Aorta (tissue), 5 donors: ENCODE measurements around the gene FAM117B. TPM values are rescaled to one million over a fixed set of nuclear protein-coding genes. Genes with fewer than 3 reads are reported as not detected.
"Not testable (repeated sequence)": the region's sequence is repeated elsewhere in the genome, so short reads cannot be mapped to it uniquely, and the experiment has no call there.

ENCODE experiments used
- ATAC-seq: fragments of 200-7000 bp; cut with Tn5 transposase; one replicate; pipeline ENCODE4 v1.9.1; 2022; ENCODE audit warnings: moderate library complexity; ENCODE audit not compliant: low FRiP score
- DNase-seq, 2 donors: peaks; one replicate each; pipeline ENCODE4 v3.0.0-alpha.2; 2020
- H3K27ac ChIP-seq, 2 donors: one replicate each; pipeline ENCODE4 v1.5.1; 2013; ENCODE audit warnings: low read length in 2 of 2, mild to moderate bottlenecking in 2 of 2, moderate library complexity in 2 of 2, control low read depth in 1 of 2, inconsistent platforms in 1 of 2, low read depth in 1 of 2
- H3K27me3 ChIP-seq, 2 donors: one replicate each; pipeline ENCODE4 v1.6.1; 2013; ENCODE audit warnings: control low read depth in 1 of 2, low read length in 1 of 2, mild to moderate bottlenecking in 1 of 2, moderate library complexity in 1 of 2; ENCODE audit not compliant: insufficient read depth in 2 of 2, control insufficient read depth in 1 of 2
- H3K36me3 ChIP-seq, 2 donors: one replicate each; pipeline ENCODE4 v1.6.1; 2013; ENCODE audit warnings: control low read depth in 1 of 2, low read length in 1 of 2, mild to moderate bottlenecking in 1 of 2; ENCODE audit not compliant: insufficient read depth in 2 of 2, control insufficient read depth in 1 of 2
- H3K4me1 ChIP-seq, 2 donors: one replicate each; pipeline ENCODE4 v1.6.1; 2013; ENCODE audit warnings: low read length in 2 of 2, control low read depth in 1 of 2, mild to moderate bottlenecking in 1 of 2, moderate library complexity in 1 of 2; ENCODE audit not compliant: insufficient read depth in 2 of 2, control insufficient read depth in 1 of 2
- H3K4me3 ChIP-seq, 2 donors: one replicate each; pipeline ENCODE4 v1.5.1; 2013; ENCODE audit warnings: low read length in 2 of 2, control low read depth in 1 of 2, mild to moderate bottlenecking in 1 of 2
- H3K9me3 ChIP-seq: one replicate; pipeline ENCODE4 v1.6.1; 2013; ENCODE audit warnings: mild to moderate bottlenecking, low read length; ENCODE audit not compliant: control insufficient read depth
- WGBS, 2 donors: extraction: QIAGEN DNeasy Blood & Tissue Kit; methylation state at CpG; one replicate each; pipeline ENCODE4 v1.1.7; 2013; 5-methylcytosine and 5-hydroxymethylcytosine counted together
- intact Hi-C, 2 donors: fragments of 100-400 bp; cut with DNase I; formaldehyde crosslinking; loops; one replicate each; pipeline versions ENCODE4 v1.14.2 to v1.15.0; 2022
- polyA plus RNA-seq, 2 donors: library from polyadenylated mRNA; stranded (reverse); fragments of 200-250 nt; gene quantifications; one replicate each; pipeline ENCODE4 v1.2.3, GENCODE V29; 2013
- total RNA-seq, 2 donors: library from RNA; stranded (reverse); fragmentation: NEBNext Ultra II Directional; extraction: Animal tissue kit (Norgen Biotek cat#: 25700); gene quantifications; one replicate each; pipeline ENCODE4 v1.2.1, GENCODE V29; 2021
- donor health status: healthy with polysubstance abuse.
- donor health status: Bipolar disorder and iron deficiency.
- donor health status: DM: no; HTN: no; CAD: no.
- donor health status: DM: no; HTN: no; CAD: no.
- donor health status: DM: yes; HTN: yes; CAD: no.

Gene FAM117B
- total and polyA plus RNA-seq, 4 donors = 2.5 to 8.4 (median 3.4) TPM

DNA sequence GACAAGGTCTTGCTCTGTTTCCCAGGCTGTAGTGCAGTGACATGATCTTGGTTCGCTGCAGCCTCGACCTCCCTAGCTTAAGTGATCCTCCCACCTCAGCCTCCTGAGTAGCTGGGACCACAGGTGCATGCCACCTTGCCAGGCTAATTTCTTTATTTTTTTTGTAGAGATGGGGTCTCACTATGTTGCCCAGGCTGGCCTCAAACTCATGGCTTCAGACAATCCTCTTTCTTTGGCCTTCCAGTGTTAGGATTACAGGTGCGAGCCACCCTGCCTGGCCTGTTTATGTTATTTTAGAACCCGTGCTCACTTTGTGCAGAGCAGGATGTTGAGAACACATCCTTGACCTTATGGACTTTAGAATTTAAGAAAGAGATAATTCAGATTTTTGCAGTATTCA is 17.4 kb downstream of the FAM117B start:
- no peak for ATAC-seq
- H3K4me1 ChIP-seq = no peaks in the 10 kb centered on the region
- H3K27me3 ChIP-seq = no peaks in the 10 kb centered on the region
- no peaks in the 10 kb centered on the region for H3K9me3 ChIP-seq
- no peaks in the 10 kb centered on the region for H3K36me3 ChIP-seq
- 93 to 95% methylated on average over 4 of the region's 4 CpGs for WGBS, 2 donors
- no peak overlapping the region for H3K27ac ChIP-seq
- no peak overlapping the region for H3K4me3 ChIP-seq
- intact Hi-C loops = no loop called here
- DNase-seq = no peak

GRCh38 chr2:202653890-202654289 is 19.1 kb downstream of the FAM117B start:
- ATAC-seq = no peak
- Histone ChIP-seq H3K4me3 (no peak overlapping the region), H3K4me1 (no peaks in the 10 kb centered on the region), H3K36me3 (no peaks in the 10 kb centered on the region), H3K9me3 (no peaks in the 10 kb centered on the region), H3K27ac (no peak overlapping the region), H3K27me3 (no peaks in the 10 kb centered on the region)
- WGBS, 2 donors = 79 to 81% methylated on average over 4 of the region's 4 CpGs
- intact Hi-C loops = no loop called here
- no peak for DNase-seq

- H3K36me3 ChIP-seq = no peaks in the 10 kb centered on the region
- intact Hi-C loops = no loop called here
- no peak for DNase-seq
Observed at GRCh38 chr2:202657876-202658275, 23.1 kb downstream of the FAM117B start.

GRCh38 chr2:202660796-202661195 is 26.0 kb downstream of the FAM117B start:
- no peak for ATAC-seq
- DNase-seq = no peak
- intact Hi-C loops = no loop called here
- Histone ChIP-seq H3K27ac (no peak overlapping the region), H3K4me3 (no peak overlapping the region), H3K9me3 (peaks cover 1% of the 10 kb centered on the region), H3K4me1 (peaks cover 0 to 6% of the 10 kb centered on the region in 2 donors), H3K27me3 (no peaks in the 10 kb centered on the region), H3K36me3 (no peaks in the 10 kb centered on the region)
- 73 to 79% methylated on average over 2 of the region's 2 CpGs for WGBS, 2 donors

More at GRCh38 chr2:202657876-202658275, 23.1 kb downstream of the FAM117B start:
- no peak for ATAC-seq
- no peak overlapping the region for H3K27ac ChIP-seq
- H3K4me3 ChIP-seq = no peak overlapping the region
- peaks cover 1% of the 10 kb centered on the region for H3K9me3 ChIP-seq
- peaks cover 0 to 2% of the 10 kb centered on the region in 2 donors for H3K4me1 ChIP-seq
- H3K27me3 ChIP-seq = no peaks in the 10 kb centered on the region

DNA sequence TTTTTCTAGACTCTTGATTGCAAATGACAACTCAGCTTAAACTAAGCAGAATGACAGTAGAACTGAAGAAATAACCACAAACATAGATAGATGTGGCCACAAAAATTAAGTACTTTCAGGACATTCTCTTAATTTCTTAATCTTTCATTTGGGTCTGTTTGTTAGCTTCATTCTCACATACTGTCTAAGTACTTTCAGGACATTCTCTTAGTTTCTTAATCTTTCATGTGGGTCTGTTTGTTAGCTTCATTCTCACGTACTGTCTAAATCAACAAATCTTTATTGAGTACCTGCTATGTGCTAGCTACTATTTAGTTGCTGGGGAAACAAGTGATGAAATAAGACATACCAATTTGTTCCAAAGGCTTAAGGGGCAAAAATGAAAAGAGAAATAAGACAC is 35.1 kb downstream of the FAM117B start:
- no peak for ATAC-seq
- WGBS, 2 donors = 90 to 95% methylated on average over 1 of the region's 1 CpG
- intact Hi-C loops = no loop called here

GRCh38 chr2:202671317-202672035 is 36.7 kb downstream of the FAM117B start:
- ATAC-seq (peak; percentile 57), DNase-seq (no peak)
- no peaks in the 10 kb centered on the region for H3K4me1 ChIP-seq
- no peak overlapping the region for H3K4me3 ChIP-seq
- no peak overlapping the region for H3K27ac ChIP-seq
- intact Hi-C loops = no loop called here
- H3K9me3 ChIP-seq = no peaks in the 10 kb centered on the region
- WGBS, 2 donors = 76 to 80% methylated on average over 3 of the region's 3 CpGs
- H3K36me3 ChIP-seq = no peaks in the 10 kb centered on the region
- no peaks in the 10 kb centered on the region for H3K27me3 ChIP-seq

More for the DNA sequence above, 35.1 kb downstream of the FAM117B start:
- DNase-seq = no peak
- H3K4me1 ChIP-seq = peaks cover 0 to 3% of the 10 kb centered on the region in 2 donors
- H3K27ac ChIP-seq = no peak overlapping the region
- H3K9me3 ChIP-seq = no peaks in the 10 kb centered on the region
- H3K27me3 ChIP-seq = no peaks in the 10 kb centered on the region
- H3K4me3 ChIP-seq = no peak overlapping the region
- H3K36me3 ChIP-seq = no peaks in the 10 kb centered on the region

- WGBS, 2 donors = 97 to 98% methylated on average over 6 of the region's 6 CpGs
- H3K27ac ChIP-seq, H3K9me3 ChIP-seq, intact Hi-C loops, H3K4me1 ChIP-seq, DNase-seq, H3K27me3 ChIP-seq, ATAC-seq, H3K4me3 ChIP-seq, H3K36me3 ChIP-seq: not testable (repeated sequence)
Observed at GRCh38 chr2:202675097-202675496, 40.3 kb downstream of the FAM117B start.

GRCh38 chr2:202679980-202680379 is 45.2 kb downstream of the FAM117B start:
- Histone ChIP-seq H3K27me3 (no peaks in the 10 kb centered on the region), H3K4me3 (no peak overlapping the region), H3K4me1 (no peaks in the 10 kb centered on the region), H3K36me3 (no peaks in the 10 kb centered on the region), H3K9me3 (peaks cover 2% of the 10 kb centered on the region), H3K27ac (no peak overlapping the region)
- ATAC-seq (no peak), DNase-seq (no peak)
- WGBS, 2 donors = 91 to 99% methylated on average over 3 of the region's 3 CpGs
- intact Hi-C loops = no loop called here

GRCh38 chr2:202680512-202680911 is 45.7 kb downstream of the FAM117B start:
- H3K27me3 ChIP-seq = no peaks in the 10 kb centered on the region
- DNase-seq = no peak
- no peaks in the 10 kb centered on the region for H3K36me3 ChIP-seq
- WGBS, 2 donors = 29 to 41% methylated on average over 1 of the region's 1 CpG
- ATAC-seq = no peak
- intact Hi-C loops = no loop called here
- peaks cover 2% of the 10 kb centered on the region for H3K9me3 ChIP-seq
- no peak overlapping the region for H3K4me3 ChIP-seq
- no peaks in the 10 kb centered on the region for H3K4me1 ChIP-seq
- H3K27ac ChIP-seq = no peak overlapping the region
